Ishikawa (cell line): Measurements from ENCODE around the gene ADM2.

Source experiments
- CEBPB ChIP-seq: IDR thresholded peaks from 2 replicates; pipeline ENCODE4 v1.6.1; 2012
- CREB1 ChIP-seq: IDR thresholded peaks from 2 replicates; pipeline ENCODE4 v1.6.1; 2012; ENCODE audit warnings: low read depth
- EGR1 ChIP-seq: IDR thresholded peaks from 2 replicates; pipeline ENCODE4 v1.6.1; 2012
- EP300 ChIP-seq: IDR thresholded peaks from 2 replicates; pipeline ENCODE4 v1.6.1; 2012; ENCODE audit warnings: borderline replicate concordance
- FOXM1 ChIP-seq: IDR thresholded peaks from 2 replicates; pipeline ENCODE4 v1.6.1; 2012; ENCODE audit warnings: low read depth, borderline replicate concordance
- MAX ChIP-seq: IDR thresholded peaks from 2 replicates; pipeline ENCODE4 v1.6.1; 2012
- NFIC ChIP-seq: IDR thresholded peaks from 2 replicates; pipeline ENCODE4 v1.6.1; 2012
- RAD21 ChIP-seq: IDR thresholded peaks from 2 replicates; pipeline ENCODE4 v1.6.1; 2012; ENCODE audit warnings: low read depth
- REST ChIP-seq: IDR thresholded peaks from 2 replicates; pipeline ENCODE4 v1.6.1; 2012; ENCODE audit warnings: low read depth, mild to moderate bottlenecking
- TAF1 ChIP-seq: IDR thresholded peaks from 2 replicates; pipeline ENCODE4 v1.6.1; 2012; ENCODE audit warnings: low read depth, mild to moderate bottlenecking
- TCF12 ChIP-seq: IDR thresholded peaks from 2 replicates; pipeline ENCODE4 v1.6.1; 2012; ENCODE audit warnings: low read depth
- TEAD4 ChIP-seq: IDR thresholded peaks from 2 replicates; pipeline ENCODE4 v1.6.1; 2012
- USF1 ChIP-seq: IDR thresholded peaks from 2 replicates; pipeline ENCODE4 v1.6.1; 2012
- YY1 ChIP-seq: IDR thresholded peaks from 2 replicates; pipeline ENCODE4 v1.6.1; 2012; ENCODE audit warnings: low read depth
- ZBTB7A ChIP-seq: IDR thresholded peaks from 2 replicates; pipeline ENCODE4 v1.6.1; 2012; ENCODE audit warnings: low read depth

ADM2 gene

GRCh38 chr22:50461536-50461935 is 19.8 kb upstream of the ADM2 start:
- no peak for TF ChIP-seq RAD21
- TF ChIP-seq TEAD4: no peak
- no peak for TF ChIP-seq MAX
- TF ChIP-seq EP300: no peak
- no peak for TF ChIP-seq TAF1
- no peak for TF ChIP-seq FOXM1
- TF ChIP-seq CEBPB: no peak
- TF ChIP-seq USF1: no peak
- no peak for TF ChIP-seq EGR1
- TF ChIP-seq CREB1: no peak
- no peak for TF ChIP-seq YY1
- TF ChIP-seq NFIC: no peak
- TF ChIP-seq TCF12: no peak
- TF ChIP-seq REST: no peak
- no peak for TF ChIP-seq ZBTB7A

- TF ChIP-seq TEAD4 (no peak), TCF12 (no peak), CEBPB (no peak), YY1 (no peak), FOXM1 (no peak), USF1 (no peak), EP300 (no peak), REST (no peak), CREB1 (no peak), MAX (no peak)
These were observed 19.3 kb upstream of the ADM2 start for GRCh38 chr22:50461979-50462540.

- TF ChIP-seq CREB1: no peak
- no peak for TF ChIP-seq MAX
- TF ChIP-seq RAD21: no peak
These were observed 18.0 kb upstream of the ADM2 start for GRCh38 chr22:50463188-50463900.

- no peak for TF ChIP-seq USF1
- no peak for TF ChIP-seq TCF12
- no peak for TF ChIP-seq TEAD4
These were observed 16.9 kb upstream of the ADM2 start for GRCh38 chr22:50464451-50464850.

- TF ChIP-seq NFIC (no peak), TAF1 (no peak), MAX (no peak), FOXM1 (no peak), TEAD4 (no peak)
These were observed 16.0 kb upstream of the ADM2 start for GRCh38 chr22:50465066-50465930.
